ENCODE results near the gene BEND6. TPM values are rescaled to one million over a fixed set of nuclear protein-coding genes. Genes with fewer than 3 reads are reported as not detected.

BEND6 gene
- polyA plus RNA-seq (ENCODE audit: insufficient read length in 3 of 3): 1 to 10 TPM; 6.0 to 6.8 (median 6.0) TPM

DNA sequence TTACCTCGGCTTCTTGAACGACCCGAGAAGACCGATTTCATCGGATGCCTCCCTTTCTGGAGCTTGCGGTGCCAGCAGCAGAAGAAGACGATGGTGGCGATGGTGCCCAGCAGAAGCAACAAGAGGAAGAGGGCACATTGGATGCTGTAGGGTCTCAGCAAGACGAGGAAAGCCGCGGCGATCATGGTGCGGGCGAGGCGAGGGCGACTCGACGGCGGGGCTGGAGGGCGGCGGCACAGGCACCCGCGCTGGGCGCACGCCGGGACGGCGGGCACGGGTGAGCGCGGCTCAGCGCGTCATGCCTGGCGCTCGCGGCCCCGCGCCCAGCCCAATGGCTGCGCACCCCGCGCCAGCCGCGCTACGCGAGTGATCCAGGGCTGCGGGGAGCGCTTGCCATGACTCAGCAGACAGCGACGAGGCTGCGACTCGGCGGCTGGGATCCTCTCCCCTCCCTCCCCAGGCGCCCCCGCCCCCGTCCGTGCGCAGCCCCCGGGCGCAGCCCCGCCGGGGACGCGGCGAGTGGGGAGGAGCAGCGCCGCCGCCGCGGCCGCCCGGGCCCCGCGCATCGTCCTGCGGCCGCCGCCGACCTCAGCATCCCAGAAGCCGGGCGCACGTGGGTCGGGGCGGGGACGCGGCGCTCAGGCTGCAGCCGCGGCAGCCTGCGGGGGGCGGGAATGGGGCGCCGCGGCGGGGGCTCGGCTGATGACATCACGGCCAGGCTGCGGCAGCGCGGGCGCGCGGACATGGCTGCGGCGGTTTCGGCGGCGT lies at the start of gene BEND6:
Gene BEND6 (plus strand): TSS at position 705 of the 768 bp plus-strand sequence. CDS start 26,704 bp downstream, outside the sequence.
- DNase-seq (ENCODE audit: low read depth in 3 of 3, low spot score in 2 of 3): peak; percentile 14 to 29 (median 29)

GRCh38 chr6:56905378-56905777 lies 49.5 kb upstream of the BEND6 start:
- no peak for DNase-seq (ENCODE audit: low read depth in 3 of 3, low spot score in 2 of 3)

DNA sequence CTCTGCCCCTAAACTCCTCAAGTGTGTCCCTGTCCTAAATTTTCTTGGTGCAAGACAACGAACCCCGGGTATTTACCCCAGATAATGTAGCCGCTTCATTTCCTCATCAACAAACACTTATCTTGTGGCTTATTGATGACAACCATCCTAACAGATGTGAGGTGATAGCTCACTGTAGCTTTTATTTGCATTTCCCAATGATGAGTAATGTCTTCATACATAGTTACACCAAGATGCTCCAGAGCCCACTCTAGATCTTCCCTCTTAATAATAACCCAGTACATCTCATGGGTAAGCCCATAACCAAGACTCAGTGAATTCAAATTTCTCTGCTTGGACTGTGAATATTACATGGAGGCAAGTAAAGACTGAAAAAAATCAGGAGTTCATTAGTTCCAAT lies 48.2 kb upstream of the BEND6 start:
- no peak for DNase-seq (ENCODE audit: low read depth in 3 of 3, low spot score in 2 of 3)

DNA sequence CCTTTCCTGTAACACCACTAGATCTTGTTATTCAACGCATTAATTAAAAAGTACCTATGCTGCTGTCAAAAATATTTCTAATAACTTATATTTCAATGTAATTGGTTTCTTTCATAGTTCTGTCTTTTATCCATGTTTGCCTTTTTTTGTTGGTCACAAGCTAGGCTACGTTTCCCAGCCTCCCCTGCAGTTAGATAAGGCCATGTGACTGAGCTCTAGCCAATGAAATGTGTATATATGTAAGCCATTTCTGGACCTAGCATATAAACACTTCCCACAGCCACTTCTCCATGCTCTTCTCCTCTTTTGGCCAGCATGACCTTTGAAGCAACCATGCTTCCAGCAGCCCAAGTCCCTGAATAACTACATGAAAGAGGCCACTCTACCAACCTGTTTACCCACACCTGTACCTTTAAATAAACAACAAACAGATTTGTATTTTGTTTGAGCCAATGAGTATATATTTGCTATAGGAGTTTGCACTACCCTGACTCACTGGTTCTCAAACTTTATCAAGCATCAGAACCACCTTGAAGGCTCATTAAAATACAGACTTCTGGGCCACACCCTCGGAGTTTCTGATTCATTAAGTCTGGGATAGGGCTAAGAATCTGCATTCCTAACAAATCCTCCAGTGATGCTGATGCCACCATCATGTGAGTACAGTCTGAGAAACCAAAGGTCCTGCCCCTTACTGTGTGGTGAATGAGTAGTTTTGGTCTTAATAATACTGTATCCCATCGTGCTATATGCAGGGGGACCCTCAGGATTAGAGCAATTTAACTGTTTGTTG lies 45.6 kb upstream of the BEND6 start:
- no peak for DNase-seq (ENCODE audit: low read depth in 3 of 3, low spot score in 2 of 3)

GRCh38 chr6:56911847-56912246 lies 43.1 kb upstream of the BEND6 start:
- no peak for DNase-seq (ENCODE audit: low read depth in 3 of 3, low spot score in 2 of 3)

DNA sequence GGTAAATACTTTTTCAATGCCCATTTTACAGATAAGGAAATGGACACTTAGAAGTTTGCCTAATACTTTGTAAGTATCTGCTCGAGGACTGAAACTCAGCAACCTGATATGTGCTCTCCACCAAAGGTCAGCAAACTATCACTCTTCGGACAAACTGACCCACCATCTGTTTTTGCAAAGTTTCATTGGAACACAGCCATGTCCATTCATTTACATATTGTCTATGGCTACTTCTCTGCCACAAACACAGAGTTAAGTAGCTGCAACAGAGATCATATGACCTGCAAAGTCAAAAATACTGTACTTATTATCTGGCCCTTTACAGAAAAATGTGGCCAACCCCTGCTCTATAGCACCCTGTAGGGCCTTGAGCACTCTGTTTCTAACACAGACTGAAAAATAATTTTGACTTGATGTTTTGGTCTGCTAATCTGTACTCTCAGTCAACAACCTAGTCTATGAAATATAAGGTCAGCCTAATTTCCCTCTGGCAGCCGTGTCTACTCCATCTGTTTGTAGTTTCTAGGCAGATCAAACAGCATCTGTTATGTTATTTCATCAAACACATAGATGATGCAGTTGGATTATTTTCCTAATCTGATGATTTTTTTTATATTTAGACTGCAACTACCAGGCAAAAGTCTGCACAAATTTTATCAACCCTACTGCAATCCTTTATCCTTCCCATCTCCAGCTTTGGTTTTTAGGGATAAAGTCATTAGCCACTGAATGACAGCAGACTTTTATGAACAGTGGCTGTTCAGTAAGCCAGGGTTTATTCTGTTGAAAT lies 41.4 kb upstream of the BEND6 start:
- DNase-seq (ENCODE audit: low read depth in 3 of 3, low spot score in 2 of 3): no peak

- no peak for DNase-seq (ENCODE audit: low read depth in 3 of 3, low spot score in 2 of 3)
Observed at GRCh38 chr6:56914798-56915658, 39.9 kb upstream of the BEND6 start.

DNA sequence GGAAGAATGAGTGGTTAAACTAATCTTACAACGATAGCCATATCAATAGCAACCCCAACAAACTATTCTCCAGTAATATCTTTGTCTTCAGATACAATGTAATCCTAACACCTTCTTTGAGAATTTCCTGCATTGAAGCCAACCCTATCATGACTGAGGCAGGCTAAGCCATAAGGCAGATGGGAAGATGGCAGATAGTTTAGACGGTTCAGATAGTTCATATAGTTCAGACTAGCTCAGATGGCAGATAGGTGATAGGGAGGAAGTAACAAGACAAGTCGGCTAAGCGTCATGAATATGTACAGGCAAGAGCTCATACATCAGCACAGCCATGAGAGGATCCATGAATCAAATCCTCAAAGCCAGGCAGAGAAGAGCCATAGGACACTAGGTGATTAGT lies 39.1 kb upstream of the BEND6 start:
- DNase-seq (ENCODE audit: low read depth in 3 of 3, low spot score in 2 of 3): no peak

DNA sequence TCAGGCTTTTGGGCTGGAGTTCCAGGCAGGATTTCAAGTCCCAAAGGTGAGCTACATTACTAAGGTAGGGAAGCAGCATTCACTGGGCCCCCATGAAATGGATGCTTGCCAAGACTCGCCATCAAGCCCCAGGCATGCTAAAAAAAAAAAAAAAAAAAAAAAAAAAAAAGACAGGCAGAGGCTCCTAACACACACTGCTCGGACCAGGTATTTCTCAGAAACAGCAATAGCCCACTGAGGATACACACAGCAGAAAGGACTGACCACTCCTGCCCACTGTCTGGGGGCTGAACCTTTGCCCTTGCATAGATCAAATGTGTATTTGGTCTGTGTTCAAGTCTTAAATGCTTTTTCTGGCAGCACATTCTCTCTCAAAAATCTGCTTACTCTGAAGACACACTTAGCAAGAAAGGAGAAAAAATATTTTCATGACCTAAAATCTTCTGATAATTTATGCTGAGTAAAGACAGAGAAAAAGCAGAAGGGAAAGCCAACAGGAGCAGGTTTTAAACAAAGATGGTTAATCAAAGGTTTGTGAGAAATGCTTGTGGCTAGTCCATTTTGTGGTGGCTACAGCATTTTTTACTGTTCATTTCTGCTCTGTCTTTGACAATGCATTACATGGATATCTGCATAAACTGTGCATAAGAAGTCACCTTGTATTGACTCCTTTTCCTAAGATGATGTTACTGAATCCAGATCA lies 37.9 kb upstream of the BEND6 start:
- no peak for DNase-seq (ENCODE audit: low read depth in 3 of 3, low spot score in 2 of 3)

GRCh38 chr6:56922645-56923044 lies 32.3 kb upstream of the BEND6 start:
- DNase-seq (ENCODE audit: low read depth in 3 of 3, low spot score in 2 of 3): no peak

GRCh38 chr6:56923565-56923964 lies 31.3 kb upstream of the BEND6 start:
- no peak for DNase-seq (ENCODE audit: low read depth in 3 of 3, low spot score in 2 of 3)

- no peak for DNase-seq (ENCODE audit: low read depth in 3 of 3, low spot score in 2 of 3)
Observed at GRCh38 chr6:56927538-56928453, 27.1 kb upstream of the BEND6 start.

DNA sequence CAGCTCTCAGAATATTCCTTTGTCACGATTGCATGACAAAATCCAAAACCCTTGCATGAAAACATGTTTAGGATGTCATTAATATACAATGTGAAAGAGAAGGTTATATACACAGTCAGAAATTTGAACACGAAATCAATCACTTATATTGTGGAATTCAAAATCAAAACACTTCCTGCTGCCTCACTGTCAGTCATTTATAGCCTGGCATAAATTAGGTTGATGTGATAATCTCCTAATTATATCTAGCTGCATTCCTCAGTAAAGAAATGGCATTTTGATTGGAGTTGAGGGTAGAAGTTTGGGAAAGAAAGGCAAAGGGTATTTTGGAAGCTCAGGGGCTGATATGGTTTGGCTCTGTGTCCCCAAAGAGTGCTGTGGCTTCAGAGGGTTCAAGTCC lies 24.1 kb upstream of the BEND6 start:
- DNase-seq (ENCODE audit: low read depth in 3 of 3, low spot score in 2 of 3): no peak

GRCh38 chr6:56932910-56933477 lies 21.9 kb upstream of the BEND6 start:
- no peak for DNase-seq (ENCODE audit: low read depth in 3 of 3, low spot score in 2 of 3)

DNA sequence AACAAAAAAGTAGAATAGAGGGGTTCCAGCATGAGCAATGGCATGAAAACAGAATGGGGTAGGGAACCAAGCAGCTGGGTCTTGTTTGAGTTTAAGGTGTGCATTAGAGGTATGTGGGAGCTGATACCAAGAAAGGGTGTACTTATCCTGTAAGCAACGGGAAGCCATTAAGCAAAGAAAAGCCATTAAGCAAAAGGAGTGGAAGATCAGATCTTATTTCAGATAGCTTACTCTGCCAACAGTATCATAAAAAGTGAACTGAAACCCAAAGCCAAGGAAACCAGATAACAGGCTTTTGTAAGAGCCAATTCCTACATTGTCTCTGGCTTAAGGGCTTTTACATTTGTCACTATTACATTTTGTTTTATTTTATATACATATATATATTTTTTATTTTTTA lies 21.3 kb upstream of the BEND6 start:
- no peak for DNase-seq (ENCODE audit: low read depth in 3 of 3, low spot score in 2 of 3)

DNA sequence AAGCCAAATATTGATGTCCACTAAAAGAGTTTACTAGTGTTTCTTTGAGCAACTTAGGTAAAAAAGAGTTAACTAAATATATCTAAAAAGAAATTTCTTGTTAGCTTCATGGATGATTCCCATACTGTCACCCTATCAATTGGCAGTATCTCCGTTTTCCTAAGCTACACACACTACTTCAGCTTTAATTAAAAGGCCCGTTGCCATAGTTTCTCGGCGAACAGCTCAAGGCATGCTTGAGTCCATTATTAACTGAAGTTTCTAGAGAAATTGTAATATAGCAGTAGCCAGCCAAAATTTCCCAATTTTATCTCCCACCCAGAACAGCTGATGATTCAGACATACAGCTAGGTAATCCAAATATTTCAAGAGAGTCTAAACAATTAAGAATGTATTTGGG lies 20.0 kb upstream of the BEND6 start:
- no peak for DNase-seq (ENCODE audit: low read depth in 3 of 3, low spot score in 2 of 3)

DNA sequence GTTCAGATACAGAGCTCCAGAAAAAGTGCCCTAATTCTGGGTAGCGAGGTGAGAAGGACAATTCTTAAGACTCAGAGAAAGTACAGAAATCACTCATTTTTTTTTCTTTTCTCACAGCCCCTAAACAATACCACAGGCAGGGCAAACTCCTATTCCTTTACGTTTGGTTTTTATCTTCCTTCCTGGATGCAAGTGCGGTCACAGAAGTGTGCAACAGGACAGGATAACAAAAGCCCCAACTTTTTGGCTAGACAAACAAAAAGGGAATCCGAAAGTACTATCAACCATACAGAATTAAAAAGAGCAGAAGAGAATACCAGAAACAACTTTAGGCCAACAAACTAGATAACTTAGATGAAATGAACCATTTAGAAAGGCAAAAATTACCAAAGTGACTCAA lies 18.4 kb upstream of the BEND6 start:
- DNase-seq (ENCODE audit: low read depth in 3 of 3, low spot score in 2 of 3): no peak

DNA sequence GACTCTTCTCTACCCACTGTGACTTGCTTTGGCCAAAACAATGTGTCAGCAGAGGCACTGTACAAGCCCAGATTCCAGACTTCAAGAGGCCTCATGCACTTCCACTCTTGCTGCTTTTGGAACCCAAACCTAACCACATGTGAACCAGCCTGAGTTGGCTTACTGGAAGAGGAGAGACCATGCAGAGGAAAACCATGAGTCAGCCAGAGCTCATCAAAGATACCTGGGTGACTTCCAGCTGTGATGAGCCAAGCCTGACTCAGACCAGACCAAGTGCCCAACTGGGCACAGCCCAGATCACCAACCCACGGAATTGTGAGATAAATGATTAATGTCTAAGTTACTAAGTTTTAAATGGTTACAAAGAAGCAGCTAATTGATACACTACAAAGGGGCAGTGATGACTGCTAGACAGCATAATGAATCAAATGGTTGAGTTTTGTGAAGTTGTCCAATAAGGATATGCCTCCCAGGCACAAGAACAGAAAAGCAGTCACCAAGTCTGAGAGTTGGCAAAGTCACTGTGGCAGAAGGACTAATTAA lies 16.2 kb upstream of the BEND6 start:
- no peak for DNase-seq (ENCODE audit: low read depth in 3 of 3, low spot score in 2 of 3)

Data from right renal cortex interstitium (tissue), 3 donors.